HCT116 (cell line): ENCODE measurements around the gene CLCN5. TPM values are rescaled to one million over a fixed set of nuclear protein-coding genes. Genes with fewer than 3 reads are reported as not detected.

Experiments
- ATAC-seq: fragments of 200-7000 bp; cut with Tn5 transposase; 2 replicates; pipeline ENCODE4 v1.9.1; 2020; ENCODE audit warnings: mild to moderate bottlenecking, moderate library complexity
- BruUV-seq: library from RNA; stranded (reverse); fragments of 400-500 nt; replicated peaks from 2 replicates; lab custom pipeline; 2021; lab: Mats Ljungman, UMichigan
- CTCF ChIA-PET: fragments of 300-600 bp; sonication (Branson Sonifier 250); formaldehyde crosslinking; loops from one replicate; lab custom pipeline; 2021; ENCODE audit warnings: antibody characterized with exemption; lab: Charles Lee
- POLR2A ChIA-PET: fragments of 300-600, 350-600 bp; sonication (Branson Sonifier 250); formaldehyde crosslinking; loops from one replicate; lab custom pipeline; 2021; ENCODE audit warnings: antibody characterized with exemption; lab: Charles Lee
- RAD21 ChIA-PET, 2 experiments: fragments of 300-600 bp; sonication (Branson Sonifier 250); formaldehyde crosslinking; loops; one replicate each; lab custom pipeline; 2023; ENCODE audit warnings: low total read pairs in 2 of 2; ENCODE audit not compliant: uncharacterized antibody in 2 of 2, unreplicated experiment in 2 of 2, low non-redundant PET in 1 of 2; lab: Charles Lee
- DNase-seq: peaks from one replicate; pipeline ENCODE4 v3.0.0-alpha.2; 2010; ENCODE audit warnings: low read depth, low spot score
- H2AFZ ChIP-seq: fragments of 200-600 bp; shearing (Covaris generic), sonication (generic); 2 replicates; pipeline ENCODE4 v1.6.1; 2017; ENCODE audit warnings: low read depth, mixed run types, mixed read lengths, antibody characterized with exemption, low read length; ENCODE audit not compliant: poor library complexity, severe bottlenecking
- H3K27ac ChIP-seq: 2 replicates; pipeline ENCODE4 v1.5.1; 2012; ENCODE audit warnings: low read depth, low read length
- H3K27me3 ChIP-seq: fragments of 200-600 bp; sonication (generic); 2 replicates; pipeline ENCODE4 v1.6.1; 2016; ENCODE audit warnings: mixed run types, low read length, mixed read lengths; ENCODE audit not compliant: insufficient read depth
- H3K36me3 ChIP-seq, 2 experiments: fragments of 200-500 bp in 1 of 2; fragments of 200-600 bp in 1 of 2; sonication (Bioruptor generic) in 1 of 2; sonication (generic) in 1 of 2; 2 replicates each; pipeline versions ENCODE4 v1.5.1 to v1.6.1; 2014 to 2016; ENCODE audit warnings: low read length in 2 of 2, inconsistent platforms in 1 of 2, mixed read lengths in 1 of 2, mixed run types in 1 of 2; ENCODE audit not compliant: insufficient read depth in 2 of 2, control insufficient read depth in 1 of 2
- H3K4me1 ChIP-seq, 2 experiments: fragments of 200-600 bp in 1 of 2; sonication (generic) in 1 of 2; 2 replicates each; pipeline versions ENCODE4 v1.5.1 to v1.6.1; 2012 to 2017; ENCODE audit warnings: low read length in 2 of 2, inconsistent platforms in 1 of 2, mild to moderate bottlenecking in 1 of 2, mixed read lengths in 1 of 2, mixed run types in 1 of 2, moderate library complexity in 1 of 2; ENCODE audit not compliant: insufficient read depth in 2 of 2, control insufficient read depth in 1 of 2
- H3K4me2 ChIP-seq: fragments of 200-600 bp; sonication (generic); 2 replicates; pipeline ENCODE4 v1.6.1; 2017; ENCODE audit warnings: mixed run types, low read length, mixed read lengths
- H3K4me3 ChIP-seq, 2 experiments: fragments of 200-600 bp in 1 of 2; sonication (generic) in 1 of 2; replicated peaks in 1 of 2; 2 replicates each; pipeline ENCODE4 v1.5.1; 2011 to 2016; ENCODE audit warnings: low read length in 2 of 2, control low read depth in 1 of 2, low read depth in 1 of 2, mild to moderate bottlenecking in 1 of 2, mixed read lengths in 1 of 2, mixed run types in 1 of 2
- H3K79me2 ChIP-seq: fragments of 200-600 bp; sonication (generic); 2 replicates; pipeline ENCODE4 v1.6.1; 2017; ENCODE audit warnings: mild to moderate bottlenecking, mixed run types, low read length, moderate library complexity, mixed read lengths; ENCODE audit not compliant: insufficient read depth
- H3K9ac ChIP-seq: fragments of 200-600 bp; sonication (generic); 2 replicates; pipeline ENCODE4 v1.6.1; 2016; ENCODE audit warnings: low read length, mixed read lengths
- H3K9me2 ChIP-seq: fragments of 200-600 bp; sonication (generic), shearing (Covaris generic); 2 replicates; pipeline ENCODE4 v1.6.1; 2017; ENCODE audit warnings: mixed run types, mild to moderate bottlenecking, moderate library complexity; ENCODE audit not compliant: insufficient read depth
- H3K9me3 ChIP-seq, 2 experiments: fragments of 200-500 bp in 1 of 2; fragments of 200-600 bp in 1 of 2; sonication (Bioruptor generic) in 1 of 2; sonication (generic) in 1 of 2; 2 replicates each; pipeline ENCODE4 v1.6.1; 2014 to 2017; ENCODE audit warnings: low read length in 2 of 2, mixed read lengths in 2 of 2, inconsistent platforms in 1 of 2, low read depth in 1 of 2, mild to moderate bottlenecking in 1 of 2, mixed run types in 1 of 2, moderate library complexity in 1 of 2; ENCODE audit not compliant: control insufficient read depth in 1 of 2, insufficient read depth in 1 of 2
- H4K20me1 ChIP-seq: fragments of 200-600 bp; sonication (generic), shearing (Covaris generic); 2 replicates; pipeline ENCODE4 v1.6.1; 2017; ENCODE audit warnings: mixed run types, mild to moderate bottlenecking, moderate library complexity; ENCODE audit not compliant: insufficient read depth
- ATF3 ChIP-seq: IDR thresholded peaks from 2 replicates; pipeline ENCODE4 v1.6.1; 2012
- CEBPB ChIP-seq: IDR thresholded peaks from 2 replicates; pipeline ENCODE4 v1.6.1; 2012; ENCODE audit warnings: low read depth
- CTCF ChIP-seq, 3 experiments: fragments of 200-600 bp in 1 of 3; sonication (generic) in 1 of 3; IDR thresholded peaks in 2 of 3; conservative IDR thresholded peaks in 1 of 3; 2 replicates each; pipeline ENCODE4 v1.5.1; 2012 to 2017; ENCODE audit warnings: low read depth in 2 of 3, low read length in 2 of 3, antibody characterized with exemption in 1 of 3, borderline replicate concordance in 1 of 3, control low read depth in 1 of 3, mild to moderate bottlenecking in 1 of 3, mixed read lengths in 1 of 3, mixed run types in 1 of 3, moderate library complexity in 1 of 3; ENCODE audit not compliant: insufficient read depth in 1 of 3
- ELF1 ChIP-seq: IDR thresholded peaks from 2 replicates; pipeline ENCODE4 v1.6.1; 2012; ENCODE audit warnings: low read depth, borderline replicate concordance
- EZH2 ChIP-seq: fragments of 200-600 bp; sonication (generic); IDR thresholded peaks from 2 replicates; pipeline ENCODE4 v1.6.1; 2017; ENCODE audit warnings: antibody characterized with exemption, mixed run types
- EZH2phosphoT487 ChIP-seq: fragments of 200-600 bp; IDR thresholded peaks from 2 replicates; pipeline ENCODE4 v1.6.1; 2018; ENCODE audit warnings: antibody characterized with exemption, borderline replicate concordance
- FOSL1 ChIP-seq: IDR thresholded peaks from 2 replicates; pipeline ENCODE4 v1.6.1; 2012; ENCODE audit warnings: low read depth
- MAX ChIP-seq: IDR thresholded peaks from 2 replicates; pipeline ENCODE4 v1.6.1; 2012
- POLR2A ChIP-seq: IDR thresholded peaks from 2 replicates; pipeline ENCODE4 v1.7.0; 2011; ENCODE audit warnings: borderline replicate concordance; ENCODE audit not compliant: insufficient read depth, insufficient read length; ENCODE audit errors: extremely low read depth
- POLR2AphosphoS5 ChIP-seq: IDR thresholded peaks from 2 replicates; pipeline ENCODE4 v1.6.1; 2011; ENCODE audit warnings: mild to moderate bottlenecking, low read depth, low read length, moderate library complexity
- RAD21 ChIP-seq: IDR thresholded peaks from 2 replicates; pipeline ENCODE4 v1.6.1; 2012; ENCODE audit warnings: low read depth, mild to moderate bottlenecking
- REST ChIP-seq: IDR thresholded peaks from 2 replicates; pipeline ENCODE4 v1.6.1; 2012; ENCODE audit warnings: low read depth
- SIN3A ChIP-seq: IDR thresholded peaks from 2 replicates; pipeline ENCODE4 v1.6.1; 2012; ENCODE audit warnings: low read depth
- SP1 ChIP-seq: IDR thresholded peaks from 2 replicates; pipeline ENCODE4 v1.6.1; 2012; ENCODE audit warnings: low read depth
- SRF ChIP-seq: IDR thresholded peaks from 2 replicates; pipeline ENCODE4 v1.6.1; 2012; ENCODE audit warnings: low read depth
- TCF7L2 ChIP-seq: IDR thresholded peaks from 2 replicates; pipeline ENCODE4 v1.7.0; 2011; ENCODE audit warnings: borderline replicate concordance, inconsistent platforms; ENCODE audit not compliant: insufficient read depth, insufficient read length; ENCODE audit errors: extremely low read depth
- ZBTB33 ChIP-seq: IDR thresholded peaks from 2 replicates; pipeline ENCODE4 v1.6.1; 2011; ENCODE audit warnings: mild to moderate bottlenecking, low read length, moderate library complexity; ENCODE audit not compliant: insufficient replicate concordance; ENCODE audit errors: extremely low read depth
- ZFX ChIP-seq: fragments of 450-650 bp; IDR thresholded peaks from 2 replicates; pipeline ENCODE4 v1.6.1; 2017
- intact Hi-C: fragments of 100-400 bp; cut with micrococcal nuclease; formaldehyde crosslinking; loops from 2 replicates; pipeline ENCODE4 v1.10.0; 2022
- total RNA-seq: library from RNA; stranded (reverse); gene quantifications from one replicate; pipeline ENCODE4 v1.2.1, GENCODE V29; 2021; ENCODE audit not compliant: unreplicated experiment

Gene CLCN5
- total RNA-seq, 1 experiment from 2014 or later: 6.1 TPM

- Histone ChIP-seq H3K9me3 (no peaks in the 10 kb centered on the region), H3K27ac (no peak overlapping the region), H3K9me2 (no peaks in the 10 kb centered on the region), H4K20me1 (no peaks in the 10 kb centered on the region), H3K9ac (no peak overlapping the region), H3K4me1 (no peaks in the 10 kb centered on the region; a peak in 1 of 4 replicates), H3K36me3 (no peaks in the 10 kb centered on the region), H3K4me2 (no peak overlapping the region), H3K4me3 (no peak overlapping the region), H2AFZ (no peak overlapping the region), H3K27me3 (no peaks in the 10 kb centered on the region), H3K79me2 (no peaks in the 10 kb centered on the region)
- ATAC-seq (no peak), DNase-seq (no peak)
- CTCF ChIA-PET: no interaction called here
- POLR2A ChIA-PET: no interaction called here
- RAD21 ChIA-PET: no interaction called here
- BruUV-seq: no TSS peak
- no peak for TF ChIP-seq FOSL1
- TF ChIP-seq ATF3: no peak
- TF ChIP-seq TCF7L2: no peak
- no peak for TF ChIP-seq ZFX
- TF ChIP-seq POLR2AphosphoS5: no peak
- no peak for TF ChIP-seq MAX
- TF ChIP-seq REST: no peak
- TF ChIP-seq CEBPB: no peak
- TF ChIP-seq ELF1: no peak
- no peak for TF ChIP-seq EZH2phosphoT487
- TF ChIP-seq POLR2A: no peak
- no peak for TF ChIP-seq CTCF (IDR thresholded peaks at IDR 0.05 in 2 of 3, conservative IDR thresholded peaks at IDR 0.05 in 1 of 3; ENCODE audit: borderline replicate concordance in 1 of 3, insufficient read depth in 1 of 3, low read depth in 2 of 3, low read length in 2 of 3)
- no peak for TF ChIP-seq SP1
- TF ChIP-seq SRF: no peak
- TF ChIP-seq RAD21: no peak
- TF ChIP-seq ZBTB33: no peak
- TF ChIP-seq SIN3A: no peak
- TF ChIP-seq EZH2: no peak
- intact Hi-C loops: no loop called here
These were observed 11.8 kb downstream of the CLCN5 start for GRCh38 chrX:49934148-49934547.
